H1 (cell line): ENCODE data around the gene PTPN1. TPM values are rescaled to one million over a fixed set of nuclear protein-coding genes. Genes with fewer than 3 reads are reported as not detected.

Experiments
- ZNF274 ChIP-seq: IDR thresholded peaks from 2 replicates; pipeline ENCODE4 v1.7.0; 2012; ENCODE audit warnings: low read length, borderline replicate concordance; ENCODE audit errors: extremely low read depth
- polyA plus RNA-seq, 7 experiments: library from polyadenylated mRNA; depleted of rRNA in 3 of 7; stranded (reverse) in 5 of 7; unstranded in 2 of 7; fragments of >200 nt in 5 of 7; fragments of 200-250 nt in 2 of 7; gene quantifications; 1 replicate in 5 of 7; 2 replicates in 1 of 7; 4 replicates in 1 of 7; pipeline versions ENCODE4 v1.2.1 to v1.2.3, GENCODE V29; 2011 to 2013; ENCODE audit warnings: missing spikeins in 2 of 7, mixed read lengths in 2 of 7
- total RNA-seq: library from RNA; stranded (reverse); fragmentation: NEBNext Ultra II Directional; extraction: Animal tissue kit (Norgen Biotek cat#: 25700); gene quantifications from 2 replicates; pipeline ENCODE4 v1.2.1, GENCODE V29; 2021
- TF ChIP-seq, protein P1 (sequence below): fragments of 300-600 bp; sonication (generic); IDR thresholded peaks from 2 replicates; pipeline ENCODE4 v1.7.1; 2012; ENCODE audit warnings: low read length, moderate library complexity, mild to moderate bottlenecking, inconsistent platforms; ENCODE audit not compliant: insufficient replicate concordance

Gene PTPN1
- total and polyA plus RNA-seq, 2 of the 8 experiments (the other 6 are each of a cell fraction or from before 2014, with no cell fraction given), result 18.6 to 32.1 TPM

DNA sequence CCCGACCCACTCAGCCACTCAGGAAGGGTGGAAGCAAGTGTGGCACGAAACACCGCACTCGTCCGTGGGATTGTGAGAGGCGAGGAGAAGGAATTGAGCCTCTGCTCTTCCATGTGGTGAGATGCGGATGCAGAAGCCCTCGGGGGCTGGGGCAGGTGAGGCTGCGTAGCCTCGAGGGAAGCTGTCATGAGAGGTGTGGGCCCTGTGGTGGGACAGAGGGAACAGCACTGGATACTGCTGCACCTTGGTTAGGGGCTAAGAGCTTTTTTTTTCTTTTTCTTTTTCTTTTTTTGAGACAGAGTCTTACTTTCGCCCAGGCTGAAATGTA lies 86.5 kb downstream of the PTPN1 start (continued):
- TF ChIP-seq, protein P1, sequence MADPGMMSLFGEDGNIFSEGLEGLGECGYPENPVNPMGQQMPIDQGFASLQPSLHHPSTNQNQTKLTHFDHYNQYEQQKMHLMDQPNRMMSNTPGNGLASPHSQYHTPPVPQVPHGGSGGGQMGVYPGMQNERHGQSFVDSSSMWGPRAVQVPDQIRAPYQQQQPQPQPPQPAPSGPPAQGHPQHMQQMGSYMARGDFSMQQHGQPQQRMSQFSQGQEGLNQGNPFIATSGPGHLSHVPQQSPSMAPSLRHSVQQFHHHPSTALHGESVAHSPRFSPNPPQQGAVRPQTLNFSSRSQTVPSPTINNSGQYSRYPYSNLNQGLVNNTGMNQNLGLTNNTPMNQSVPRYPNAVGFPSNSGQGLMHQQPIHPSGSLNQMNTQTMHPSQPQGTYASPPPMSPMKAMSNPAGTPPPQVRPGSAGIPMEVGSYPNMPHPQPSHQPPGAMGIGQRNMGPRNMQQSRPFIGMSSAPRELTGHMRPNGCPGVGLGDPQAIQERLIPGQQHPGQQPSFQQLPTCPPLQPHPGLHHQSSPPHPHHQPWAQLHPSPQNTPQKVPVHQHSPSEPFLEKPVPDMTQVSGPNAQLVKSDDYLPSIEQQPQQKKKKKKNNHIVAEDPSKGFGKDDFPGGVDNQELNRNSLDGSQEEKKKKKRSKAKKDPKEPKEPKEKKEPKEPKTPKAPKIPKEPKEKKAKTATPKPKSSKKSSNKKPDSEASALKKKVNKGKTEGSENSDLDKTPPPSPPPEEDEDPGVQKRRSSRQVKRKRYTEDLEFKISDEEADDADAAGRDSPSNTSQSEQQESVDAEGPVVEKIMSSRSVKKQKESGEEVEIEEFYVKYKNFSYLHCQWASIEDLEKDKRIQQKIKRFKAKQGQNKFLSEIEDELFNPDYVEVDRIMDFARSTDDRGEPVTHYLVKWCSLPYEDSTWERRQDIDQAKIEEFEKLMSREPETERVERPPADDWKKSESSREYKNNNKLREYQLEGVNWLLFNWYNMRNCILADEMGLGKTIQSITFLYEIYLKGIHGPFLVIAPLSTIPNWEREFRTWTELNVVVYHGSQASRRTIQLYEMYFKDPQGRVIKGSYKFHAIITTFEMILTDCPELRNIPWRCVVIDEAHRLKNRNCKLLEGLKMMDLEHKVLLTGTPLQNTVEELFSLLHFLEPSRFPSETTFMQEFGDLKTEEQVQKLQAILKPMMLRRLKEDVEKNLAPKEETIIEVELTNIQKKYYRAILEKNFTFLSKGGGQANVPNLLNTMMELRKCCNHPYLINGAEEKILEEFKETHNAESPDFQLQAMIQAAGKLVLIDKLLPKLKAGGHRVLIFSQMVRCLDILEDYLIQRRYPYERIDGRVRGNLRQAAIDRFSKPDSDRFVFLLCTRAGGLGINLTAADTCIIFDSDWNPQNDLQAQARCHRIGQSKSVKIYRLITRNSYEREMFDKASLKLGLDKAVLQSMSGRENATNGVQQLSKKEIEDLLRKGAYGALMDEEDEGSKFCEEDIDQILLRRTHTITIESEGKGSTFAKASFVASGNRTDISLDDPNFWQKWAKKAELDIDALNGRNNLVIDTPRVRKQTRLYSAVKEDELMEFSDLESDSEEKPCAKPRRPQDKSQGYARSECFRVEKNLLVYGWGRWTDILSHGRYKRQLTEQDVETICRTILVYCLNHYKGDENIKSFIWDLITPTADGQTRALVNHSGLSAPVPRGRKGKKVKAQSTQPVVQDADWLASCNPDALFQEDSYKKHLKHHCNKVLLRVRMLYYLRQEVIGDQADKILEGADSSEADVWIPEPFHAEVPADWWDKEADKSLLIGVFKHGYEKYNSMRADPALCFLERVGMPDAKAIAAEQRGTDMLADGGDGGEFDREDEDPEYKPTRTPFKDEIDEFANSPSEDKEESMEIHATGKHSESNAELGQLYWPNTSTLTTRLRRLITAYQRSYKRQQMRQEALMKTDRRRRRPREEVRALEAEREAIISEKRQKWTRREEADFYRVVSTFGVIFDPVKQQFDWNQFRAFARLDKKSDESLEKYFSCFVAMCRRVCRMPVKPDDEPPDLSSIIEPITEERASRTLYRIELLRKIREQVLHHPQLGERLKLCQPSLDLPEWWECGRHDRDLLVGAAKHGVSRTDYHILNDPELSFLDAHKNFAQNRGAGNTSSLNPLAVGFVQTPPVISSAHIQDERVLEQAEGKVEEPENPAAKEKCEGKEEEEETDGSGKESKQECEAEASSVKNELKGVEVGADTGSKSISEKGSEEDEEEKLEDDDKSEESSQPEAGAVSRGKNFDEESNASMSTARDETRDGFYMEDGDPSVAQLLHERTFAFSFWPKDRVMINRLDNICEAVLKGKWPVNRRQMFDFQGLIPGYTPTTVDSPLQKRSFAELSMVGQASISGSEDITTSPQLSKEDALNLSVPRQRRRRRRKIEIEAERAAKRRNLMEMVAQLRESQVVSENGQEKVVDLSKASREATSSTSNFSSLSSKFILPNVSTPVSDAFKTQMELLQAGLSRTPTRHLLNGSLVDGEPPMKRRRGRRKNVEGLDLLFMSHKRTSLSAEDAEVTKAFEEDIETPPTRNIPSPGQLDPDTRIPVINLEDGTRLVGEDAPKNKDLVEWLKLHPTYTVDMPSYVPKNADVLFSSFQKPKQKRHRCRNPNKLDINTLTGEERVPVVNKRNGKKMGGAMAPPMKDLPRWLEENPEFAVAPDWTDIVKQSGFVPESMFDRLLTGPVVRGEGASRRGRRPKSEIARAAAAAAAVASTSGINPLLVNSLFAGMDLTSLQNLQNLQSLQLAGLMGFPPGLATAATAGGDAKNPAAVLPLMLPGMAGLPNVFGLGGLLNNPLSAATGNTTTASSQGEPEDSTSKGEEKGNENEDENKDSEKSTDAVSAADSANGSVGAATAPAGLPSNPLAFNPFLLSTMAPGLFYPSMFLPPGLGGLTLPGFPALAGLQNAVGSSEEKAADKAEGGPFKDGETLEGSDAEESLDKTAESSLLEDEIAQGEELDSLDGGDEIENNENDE, result no peak
- TF ChIP-seq ZNF274, result no peak
